GM13977 (cell line): ENCODE results near the gene DPEP2.
"Not testable (repeated sequence)": the region's sequence is repeated elsewhere in the genome, so short reads cannot be mapped to it uniquely, and the experiment has no call there.

ENCODE experiments used
- DNase-seq: peaks from one replicate; pipeline ENCODE4 v3.0.0; 2012; ENCODE audit warnings: low spot score
- in situ Hi-C: fragments of 300-500 bp; cut with MboI; formaldehyde crosslinking; loops from one replicate; pipeline ENCODE4 v1.12.0; 2022; ENCODE audit warnings: low sequenced_read_pairs, low pct_unique_long_range_greater_than_20kb, mixed read lengths, inconsistent platforms; ENCODE audit not compliant: unreplicated experiment
- TF ChIP-seq, protein P1 (sequence below): IDR thresholded peaks from 2 replicates; pipeline ENCODE4 v1.5.1; 2012; ENCODE audit warnings: mild to moderate bottlenecking, control low read depth; ENCODE audit not compliant: insufficient read depth; ENCODE audit errors: extremely low read depth, missing control alignments

DPEP2 gene

DNA sequence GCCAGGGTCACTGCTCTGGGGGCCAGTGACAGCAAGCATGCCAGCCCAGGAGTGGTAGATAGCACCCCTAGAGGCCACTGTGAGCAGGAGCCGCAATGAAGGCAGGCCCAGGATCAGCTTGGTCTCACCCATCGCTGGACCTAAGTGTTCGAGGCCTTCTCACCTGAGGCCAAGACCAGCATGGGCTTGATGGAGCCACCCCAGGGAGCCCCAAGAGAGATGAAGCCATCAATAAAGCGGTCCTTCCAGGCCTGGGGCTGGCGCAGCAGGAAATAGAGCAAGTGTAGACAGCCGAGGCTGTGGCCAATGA lies 57.1 kb downstream of the DPEP2 start:
- peak; percentile 77 for DNase-seq
- TF ChIP-seq, protein P1, sequence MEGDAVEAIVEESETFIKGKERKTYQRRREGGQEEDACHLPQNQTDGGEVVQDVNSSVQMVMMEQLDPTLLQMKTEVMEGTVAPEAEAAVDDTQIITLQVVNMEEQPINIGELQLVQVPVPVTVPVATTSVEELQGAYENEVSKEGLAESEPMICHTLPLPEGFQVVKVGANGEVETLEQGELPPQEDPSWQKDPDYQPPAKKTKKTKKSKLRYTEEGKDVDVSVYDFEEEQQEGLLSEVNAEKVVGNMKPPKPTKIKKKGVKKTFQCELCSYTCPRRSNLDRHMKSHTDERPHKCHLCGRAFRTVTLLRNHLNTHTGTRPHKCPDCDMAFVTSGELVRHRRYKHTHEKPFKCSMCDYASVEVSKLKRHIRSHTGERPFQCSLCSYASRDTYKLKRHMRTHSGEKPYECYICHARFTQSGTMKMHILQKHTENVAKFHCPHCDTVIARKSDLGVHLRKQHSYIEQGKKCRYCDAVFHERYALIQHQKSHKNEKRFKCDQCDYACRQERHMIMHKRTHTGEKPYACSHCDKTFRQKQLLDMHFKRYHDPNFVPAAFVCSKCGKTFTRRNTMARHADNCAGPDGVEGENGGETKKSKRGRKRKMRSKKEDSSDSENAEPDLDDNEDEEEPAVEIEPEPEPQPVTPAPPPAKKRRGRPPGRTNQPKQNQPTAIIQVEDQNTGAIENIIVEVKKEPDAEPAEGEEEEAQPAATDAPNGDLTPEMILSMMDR: peak; percentile 72
- in situ Hi-C loops: no loop called here

DNA sequence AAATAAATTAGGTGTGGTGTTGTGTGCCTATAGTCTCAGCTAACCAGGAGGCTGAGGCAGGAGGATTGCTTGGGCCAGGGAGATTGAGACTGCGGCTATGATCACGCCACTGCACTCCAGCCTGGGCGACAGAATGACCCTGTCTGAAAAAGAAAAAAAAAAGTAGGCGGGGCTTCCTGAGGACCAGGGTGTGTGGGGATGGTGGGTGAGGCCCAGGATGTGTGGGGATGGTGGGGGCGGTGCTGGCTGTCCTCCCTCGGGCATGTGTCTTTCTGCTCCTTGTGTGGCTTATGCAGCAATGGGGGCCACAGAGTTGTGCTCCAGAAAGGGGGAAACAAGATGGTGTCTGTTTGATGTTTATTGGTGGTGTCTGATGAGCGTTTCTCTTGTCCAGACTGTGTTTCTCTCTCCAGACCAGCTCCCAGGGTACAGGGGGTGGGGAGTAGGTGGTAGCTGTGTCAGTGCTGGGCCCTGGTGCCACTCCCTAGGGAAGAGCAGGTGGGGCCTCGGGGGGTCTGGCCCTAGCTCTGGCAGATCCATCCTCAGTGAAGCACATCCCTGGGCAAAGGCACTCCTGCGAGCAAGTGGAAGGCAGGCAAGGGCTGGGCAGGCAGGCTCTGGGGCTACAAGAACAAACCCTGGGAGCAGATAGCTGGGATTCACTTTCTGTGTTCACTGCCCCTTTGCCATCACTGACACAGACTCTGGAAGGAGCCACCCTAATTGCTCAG lies 57.6 kb downstream of the DPEP2 start:
- no peak for DNase-seq
- in situ Hi-C loops: no loop called here
- TF ChIP-seq, protein P1: no peak

DNA sequence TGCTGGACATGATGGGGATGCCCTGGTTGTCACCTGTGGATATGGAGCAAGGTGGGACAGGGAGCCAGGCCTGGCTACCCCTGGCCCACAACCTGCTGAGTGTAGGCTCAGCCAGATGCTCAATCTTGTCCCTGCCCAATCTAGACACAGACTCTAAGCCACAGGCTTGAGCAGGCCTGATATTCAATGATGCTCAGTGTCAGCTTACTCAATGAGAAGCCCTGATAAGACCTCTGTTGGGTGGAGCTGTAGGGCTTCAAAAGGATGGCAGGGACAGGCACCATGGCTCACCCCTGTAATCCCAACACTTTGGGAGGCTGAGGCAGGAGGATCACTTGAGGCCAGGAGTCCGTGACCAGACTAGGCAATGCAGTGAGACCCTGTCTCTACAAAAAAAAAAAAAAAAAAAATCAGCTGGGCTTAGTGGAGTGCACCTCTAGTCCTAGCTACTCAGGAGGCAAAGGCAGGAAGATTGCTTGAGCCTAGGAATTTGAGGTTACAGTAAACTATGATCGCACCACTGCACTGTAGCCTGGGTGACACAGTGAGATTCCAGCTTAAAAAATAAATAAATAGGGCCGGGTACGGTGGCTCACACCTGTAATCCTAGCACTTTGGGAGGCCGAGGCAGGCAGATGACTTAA lies 58.7 kb downstream of the DPEP2 start:
- no peak for DNase-seq
- TF ChIP-seq, protein P1: no peak
- in situ Hi-C loops: no loop called here

DNA sequence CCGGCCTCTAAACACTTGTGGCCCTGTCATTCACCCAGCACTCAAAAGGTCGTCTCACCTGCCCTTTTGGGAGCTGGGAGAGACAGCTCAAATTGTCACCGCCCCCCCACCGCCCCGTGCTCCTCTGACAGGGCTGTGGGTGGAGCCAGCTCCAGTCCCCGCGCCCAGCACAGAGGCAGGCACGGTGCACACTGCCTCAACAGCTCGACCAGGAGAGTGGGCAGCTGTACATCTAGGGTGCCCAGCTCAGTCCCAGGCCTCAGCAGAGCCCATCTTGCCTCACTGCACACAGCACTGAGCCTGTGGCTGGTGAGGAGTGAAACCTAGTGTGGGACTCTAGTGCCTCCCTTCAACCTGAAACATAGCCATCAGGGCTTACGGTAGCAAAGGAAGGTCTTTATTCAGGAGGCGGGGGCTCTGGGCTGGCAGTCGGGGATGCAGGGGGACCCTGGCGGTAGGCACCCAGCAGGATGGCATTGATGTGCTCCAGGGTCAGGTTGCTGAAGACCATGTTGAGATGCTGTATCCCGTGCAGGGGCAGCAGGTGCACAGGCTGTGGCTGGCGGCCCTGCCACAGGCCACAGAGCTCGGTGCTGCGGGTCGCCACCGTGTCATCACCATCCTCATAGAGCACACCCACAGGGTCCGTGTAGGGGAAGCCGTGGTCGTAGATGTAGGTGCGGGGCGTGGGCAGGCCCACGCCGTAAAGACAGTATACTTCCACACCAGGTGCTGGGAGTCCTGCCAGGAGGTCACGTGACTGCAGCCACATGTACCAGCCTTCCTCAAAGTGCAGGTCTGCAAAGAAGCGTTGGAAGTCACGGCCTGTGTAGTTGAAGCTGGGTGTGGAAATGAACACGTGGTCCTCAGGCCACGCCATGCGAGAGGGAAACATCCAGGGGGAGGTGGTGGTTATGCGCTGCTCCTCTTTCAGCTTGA lies 59.5 kb downstream of the DPEP2 start:
- DNase-seq: no peak
- TF ChIP-seq, protein P1: no peak
- in situ Hi-C loops: no loop called here

DNA sequence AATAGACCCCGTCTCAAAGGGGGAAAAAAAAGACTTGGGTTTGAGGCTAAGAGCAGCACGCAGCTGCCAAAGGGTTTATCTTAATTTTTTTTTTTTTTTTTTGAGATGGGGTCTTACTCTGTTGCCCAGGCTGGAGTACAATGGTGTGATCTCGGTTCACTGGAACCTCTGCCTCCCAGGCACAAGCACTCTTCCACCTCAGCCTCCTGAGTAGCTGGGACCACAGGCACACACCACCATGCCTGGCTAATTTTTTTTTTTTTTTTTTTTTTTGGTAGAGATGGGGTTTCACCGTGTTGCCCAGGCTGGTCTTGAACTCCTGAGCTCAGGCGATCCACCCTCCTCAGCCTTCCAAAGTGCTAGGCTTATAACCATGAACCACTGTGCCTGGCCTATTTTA lies 61.6 kb downstream of the DPEP2 start:
- in situ Hi-C loops, DNase-seq: not testable (repeated sequence)
